Lung (tissue), 12 donors: Measurements from ENCODE around the gene ATP11A. TPM values are rescaled to one million over a fixed set of nuclear protein-coding genes. Genes with fewer than 3 reads are reported as not detected.

Experiments used
- ATAC-seq: fragments of 200-7000 bp; cut with Tn5 transposase; one replicate; pipeline ENCODE4 v1.9.1; 2020; ENCODE audit warnings: moderate number of reproducible peaks; ENCODE audit not compliant: insufficient read depth, low FRiP score
- DNase-seq, 3 donors: peaks; one replicate each; pipeline ENCODE4 v3.0.0-alpha.2; 2013 to 2017
- H3K27ac ChIP-seq, 2 donors: one replicate each; pipeline ENCODE4 v1.5.1; 2013; ENCODE audit warnings: mild to moderate bottlenecking in 2 of 2, moderate library complexity in 2 of 2, control low read depth in 1 of 2, inconsistent platforms in 1 of 2, low read depth in 1 of 2, low read length in 1 of 2
- H3K27me3 ChIP-seq, 3 donors: one replicate each; pipeline ENCODE4 v1.5.1; 2013; ENCODE audit warnings: low read length in 2 of 3; ENCODE audit not compliant: control insufficient read depth in 3 of 3, insufficient read depth in 3 of 3
- H3K36me3 ChIP-seq, 4 donors: one replicate each; pipeline ENCODE4 v1.5.1; 2013; ENCODE audit warnings: low read length in 4 of 4, mild to moderate bottlenecking in 1 of 4, moderate library complexity in 1 of 4; ENCODE audit not compliant: control insufficient read depth in 4 of 4, insufficient read depth in 4 of 4
- H3K4me1 ChIP-seq, 5 donors: one replicate each; pipeline ENCODE4 v1.5.1; 2013; ENCODE audit warnings: low read length in 5 of 5, mild to moderate bottlenecking in 2 of 5, moderate library complexity in 1 of 5; ENCODE audit not compliant: control insufficient read depth in 5 of 5, insufficient read depth in 5 of 5
- H3K4me3 ChIP-seq: one replicate; pipeline ENCODE4 v1.5.1; 2013; ENCODE audit warnings: mild to moderate bottlenecking, control low read depth, moderate library complexity
- H3K9ac ChIP-seq, 2 donors: one replicate each; pipeline ENCODE4 v1.5.1; 2013; ENCODE audit warnings: low read length in 2 of 2, control low read depth in 1 of 2; ENCODE audit not compliant: insufficient read depth in 1 of 2
- H3K9me3 ChIP-seq, 4 donors: one replicate each; pipeline ENCODE4 v1.5.1; 2013; ENCODE audit warnings: low read length in 3 of 4, mild to moderate bottlenecking in 1 of 4, moderate library complexity in 1 of 4; ENCODE audit not compliant: control insufficient read depth in 4 of 4, insufficient read depth in 3 of 4
- CTCF ChIP-seq: IDR thresholded peaks from 2 replicates; pipeline ENCODE4 v1.5.1; 2012; ENCODE audit warnings: mild to moderate bottlenecking; ENCODE audit errors: control extremely low read depth, extremely low read depth
- WGBS, 2 donors: extraction: QIAGEN DNeasy Blood & Tissue Kit; methylation state at CpG; one replicate each; pipeline ENCODE4 v1.1.7; 2013; 5-methylcytosine and 5-hydroxymethylcytosine counted together
- polyA plus RNA-seq, 2 donors: library from polyadenylated mRNA; stranded (reverse); fragments of 200-250 nt; gene quantifications; one replicate each; pipeline ENCODE4 v1.2.1, GENCODE V29; 2013
- total RNA-seq, 2 donors: library from RNA; depleted of rRNA in 1 of 2; stranded (reverse); fragments of >200 nt in 1 of 2; gene quantifications; one replicate each; pipeline ENCODE4 v1.2.1, GENCODE V29; 2014 to 2021
- donor health status: control.
- donor health status: control.
- donor health status: Bipolar disorder and iron deficiency.
- donor health status: healthy.
- donor health status: DM: yes; HTN: yes; CAD: no.

The ATP11A gene
- total and polyA plus RNA-seq, 4 donors: 46.3 to 317 (median 162) TPM

GRCh38 chr13:112822851-112823250 lies 133.0 kb downstream of the ATP11A start:
- DNase-seq: no peak
- no peak for ATAC-seq
- H3K36me3 ChIP-seq: peaks cover 8 to 40% (median 21%) of the 10 kb centered on the region in 4 donors

GRCh38 chr13:112824429-112824828 lies 134.6 kb downstream of the ATP11A start:
- Histone ChIP-seq H3K4me1 (peaks cover 0 to 6% (median 0%) of the 10 kb centered on the region in 5 donors), H3K36me3 (peaks cover 12 to 45% (median 26%) of the 10 kb centered on the region in 4 donors), H3K9ac (peak overlapping the region in 1 of 2 donors; percentile 0), H3K9me3 (no peaks in the 10 kb centered on the region), H3K27ac (peak overlapping the region in 1 of 2 donors; percentile 8), H3K27me3 (no peaks in the 10 kb centered on the region), H3K4me3 (no peak overlapping the region)
- 72 to 78% methylated on average over 10 of the region's 10 CpGs for WGBS, 2 donors
- TF ChIP-seq CTCF: no peak
- no peak for DNase-seq
- ATAC-seq: no peak

More at GRCh38 chr13:112822851-112823250, 133.0 kb downstream of the ATP11A start:
- no peak overlapping the region for H3K9ac ChIP-seq
- H3K4me1 ChIP-seq: no peaks in the 10 kb centered on the region
- H3K27me3 ChIP-seq: no peaks in the 10 kb centered on the region
- H3K27ac ChIP-seq: no peak overlapping the region
- WGBS, 2 donors: 82 to 95% methylated on average over 11 of the region's 11 CpGs
- peaks cover 0 to 2% (median 0%) of the 10 kb centered on the region in 4 donors for H3K9me3 ChIP-seq
- H3K4me3 ChIP-seq: no peak overlapping the region
- no peak for TF ChIP-seq CTCF

- no peak for TF ChIP-seq CTCF
- Histone ChIP-seq H3K4me3 (no peak overlapping the region), H3K27ac (no peak overlapping the region), H3K9me3 (no peaks in the 10 kb centered on the region), H3K27me3 (no peaks in the 10 kb centered on the region), H3K36me3 (peaks cover 12 to 39% (median 25%) of the 10 kb centered on the region in 4 donors), H3K4me1 (peaks cover 0 to 6% (median 0%) of the 10 kb centered on the region in 5 donors), H3K9ac (no peak overlapping the region)
- DNase-seq: no peak
- ATAC-seq: no peak
- WGBS, 2 donors: 72 to 87% methylated on average over 11 of the region's 11 CpGs
Measured at GRCh38 chr13:112825071-112825470, 135.2 kb downstream of the ATP11A start.

GRCh38 chr13:112825875-112826274 lies 136.0 kb downstream of the ATP11A start:
- H3K4me3 ChIP-seq: no peak overlapping the region
- peaks cover 12 to 36% (median 23%) of the 10 kb centered on the region in 4 donors for H3K36me3 ChIP-seq
- 95 to 97% methylated on average over 6 of the region's 6 CpGs for WGBS, 2 donors

More at GRCh38 chr13:112825875-112826274, 136.0 kb downstream of the ATP11A start:
- DNase-seq (no peak), ATAC-seq (no peak)
- TF ChIP-seq CTCF: no peak
- no peak overlapping the region for H3K27ac ChIP-seq
- H3K9ac ChIP-seq: no peak overlapping the region
- H3K4me1 ChIP-seq: peaks cover 0 to 6% (median 0%) of the 10 kb centered on the region in 5 donors
- no peaks in the 10 kb centered on the region for H3K27me3 ChIP-seq
- H3K9me3 ChIP-seq: no peaks in the 10 kb centered on the region
